Astrocyte (in vitro differentiated cells and primary cell): Measurements from ENCODE around the gene INPP5E.

Source experiments
- EZH2 ChIP-seq: IDR thresholded peaks from 2 replicates; pipeline ENCODE4 v1.6.1; 2012; ENCODE audit warnings: mild to moderate bottlenecking, low read length, inconsistent platforms; ENCODE audit not compliant: insufficient read depth
- TF ChIP-seq, protein P1 (sequence below): IDR thresholded peaks from 2 replicates; pipeline ENCODE4 v1.5.1; 2011; ENCODE audit warnings: low read depth, mild to moderate bottlenecking, inconsistent platforms, low read length, moderate library complexity; ENCODE audit not compliant: insufficient read depth

DNA sequence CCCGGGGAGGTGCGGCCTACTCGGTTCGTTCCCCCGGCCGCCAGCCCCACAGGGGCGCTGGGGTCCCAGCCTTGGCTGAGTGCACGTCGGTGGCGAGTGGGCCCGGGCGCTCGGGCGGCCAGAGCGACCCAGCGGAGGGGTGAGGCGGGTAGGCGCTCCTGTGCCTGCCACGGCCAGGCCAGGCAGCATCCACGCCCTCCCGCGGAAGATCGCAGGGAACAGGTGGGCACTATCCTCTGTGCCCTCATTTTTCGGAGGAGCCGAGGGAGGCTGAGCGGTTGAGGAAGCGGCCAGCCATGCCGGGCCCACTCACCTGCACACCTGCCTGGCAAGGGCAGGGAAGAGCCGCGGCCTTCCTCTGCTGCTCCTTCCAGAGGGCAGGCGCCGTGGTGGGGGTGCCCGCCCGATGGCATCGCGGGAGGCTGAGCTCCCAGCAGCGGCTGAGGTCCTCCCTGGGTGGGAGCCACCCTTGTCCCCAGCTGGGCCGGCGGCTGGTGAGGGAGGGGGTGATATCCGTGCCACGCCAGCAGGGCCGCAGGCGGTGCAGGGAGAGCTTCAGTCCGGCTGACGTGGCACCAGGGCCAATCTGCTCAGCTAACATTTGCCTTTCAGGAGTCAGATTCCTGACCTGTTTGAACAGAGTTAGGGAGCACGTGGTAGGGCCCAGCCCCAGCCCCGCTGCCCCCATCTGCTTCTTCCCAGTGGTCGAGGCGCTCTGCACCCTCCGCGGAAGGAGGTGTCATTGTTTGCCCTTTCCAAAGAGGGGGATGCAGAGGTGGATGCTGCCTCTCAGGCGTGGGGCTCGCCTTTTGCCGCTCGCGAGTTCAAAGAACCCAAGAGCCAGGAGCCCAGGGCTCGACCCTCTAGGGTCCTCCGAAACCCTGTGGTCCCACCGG lies 44.8 kb upstream of the INPP5E start:
- TF ChIP-seq, protein P1, sequence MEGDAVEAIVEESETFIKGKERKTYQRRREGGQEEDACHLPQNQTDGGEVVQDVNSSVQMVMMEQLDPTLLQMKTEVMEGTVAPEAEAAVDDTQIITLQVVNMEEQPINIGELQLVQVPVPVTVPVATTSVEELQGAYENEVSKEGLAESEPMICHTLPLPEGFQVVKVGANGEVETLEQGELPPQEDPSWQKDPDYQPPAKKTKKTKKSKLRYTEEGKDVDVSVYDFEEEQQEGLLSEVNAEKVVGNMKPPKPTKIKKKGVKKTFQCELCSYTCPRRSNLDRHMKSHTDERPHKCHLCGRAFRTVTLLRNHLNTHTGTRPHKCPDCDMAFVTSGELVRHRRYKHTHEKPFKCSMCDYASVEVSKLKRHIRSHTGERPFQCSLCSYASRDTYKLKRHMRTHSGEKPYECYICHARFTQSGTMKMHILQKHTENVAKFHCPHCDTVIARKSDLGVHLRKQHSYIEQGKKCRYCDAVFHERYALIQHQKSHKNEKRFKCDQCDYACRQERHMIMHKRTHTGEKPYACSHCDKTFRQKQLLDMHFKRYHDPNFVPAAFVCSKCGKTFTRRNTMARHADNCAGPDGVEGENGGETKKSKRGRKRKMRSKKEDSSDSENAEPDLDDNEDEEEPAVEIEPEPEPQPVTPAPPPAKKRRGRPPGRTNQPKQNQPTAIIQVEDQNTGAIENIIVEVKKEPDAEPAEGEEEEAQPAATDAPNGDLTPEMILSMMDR = no peak
- no peak for TF ChIP-seq EZH2
